Activated gamma-delta T cell treated with anti-CD3 and anti-CD28 coated beads, Interleukin-2, amount 50 U/mL, for 16 hours (primary cell): Measurements from ENCODE around the gene CADM1.

Experiments
- DNase-seq: peaks from one replicate; pipeline ENCODE4 v3.0.0-alpha.2; 2020; ENCODE audit warnings: low read depth

The CADM1 gene

GRCh38 chr11:115398333-115399080 is 105.7 kb downstream of the CADM1 start:
- DNase-seq: no peak

- no peak for DNase-seq
These were observed 107.7 kb downstream of the CADM1 start for GRCh38 chr11:115396533-115396932.

GRCh38 chr11:115393950-115394349 is 110.3 kb downstream of the CADM1 start:
- no peak for DNase-seq

- no peak for DNase-seq
These were observed 112.6 kb downstream of the CADM1 start for GRCh38 chr11:115391598-115391997.

GRCh38 chr11:115391160-115391559 is 113.1 kb downstream of the CADM1 start:
- no peak for DNase-seq

- DNase-seq: no peak
These were observed 113.8 kb downstream of the CADM1 start for GRCh38 chr11:115390441-115390840.

- DNase-seq: no peak
These were observed 114.4 kb downstream of the CADM1 start for GRCh38 chr11:115389790-115390189.

- no peak for DNase-seq
These were observed 119.0 kb downstream of the CADM1 start for GRCh38 chr11:115385226-115385625.

GRCh38 chr11:115384236-115384635 is 120.0 kb downstream of the CADM1 start:
- DNase-seq: no peak

- no peak for DNase-seq
These were observed 120.8 kb downstream of the CADM1 start for GRCh38 chr11:115383431-115383830.

- no peak for DNase-seq
These were observed 124.7 kb downstream of the CADM1 start for GRCh38 chr11:115379528-115379927.

- no peak for DNase-seq
These were observed 125.7 kb downstream of the CADM1 start for GRCh38 chr11:115378557-115378956.

- no peak for DNase-seq
These were observed 126.3 kb downstream of the CADM1 start for GRCh38 chr11:115377882-115378296.

- DNase-seq: no peak
These were observed 135.6 kb downstream of the CADM1 start for GRCh38 chr11:115368616-115369015.

- DNase-seq: no peak
These were observed 137.4 kb downstream of the CADM1 start for GRCh38 chr11:115366826-115367225.

GRCh38 chr11:115365907-115366306 is 138.3 kb downstream of the CADM1 start:
- no peak for DNase-seq

- no peak for DNase-seq
These were observed 139.3 kb downstream of the CADM1 start for GRCh38 chr11:115364896-115365295.

GRCh38 chr11:115363921-115364320 is 140.3 kb downstream of the CADM1 start:
- no peak for DNase-seq

- DNase-seq: no peak
These were observed 140.8 kb downstream of the CADM1 start for GRCh38 chr11:115363426-115363825.

GRCh38 chr11:115362997-115363396 is 141.2 kb downstream of the CADM1 start:
- DNase-seq: no peak

GRCh38 chr11:115361025-115361424 is 143.2 kb downstream of the CADM1 start:
- DNase-seq: no peak

- no peak for DNase-seq
These were observed 143.9 kb downstream of the CADM1 start for GRCh38 chr11:115360186-115360824.

- no peak for DNase-seq
These were observed 147.1 kb downstream of the CADM1 start for GRCh38 chr11:115357066-115357465.
